Right ventricle myocardium superior (tissue), 1 donor: Measurements from ENCODE around the gene MCIDAS. TPM values are rescaled to one million over a fixed set of nuclear protein-coding genes. Genes with fewer than 3 reads are reported as not detected.
A peak's percentile ranks its signal among the peaks of the same experiment; 100 is the strongest.

ENCODE experiments used
- ATAC-seq: fragments of 200-7000 bp; cut with Tn5 transposase; one replicate; pipeline ENCODE4 v1.9.1; 2020; ENCODE audit warnings: mild to moderate bottlenecking; ENCODE audit not compliant: poor library complexity
- DNase-seq: peaks from one replicate; pipeline ENCODE4 v3.0.0-alpha.2; 2020
- intact Hi-C: fragments of 100-400 bp; cut with DNase I; formaldehyde crosslinking; loops from one replicate; pipeline ENCODE4 v1.11.2; 2022
- long read RNA-seq: library from polyadenylated mRNA; unstranded; transcript quantifications from one replicate; pipeline ENCODE4 v2.0.0, GENCODE V29; 2021
- total RNA-seq: library from RNA; stranded (reverse); fragmentation: NEBNext Ultra II Directional; extraction: Animal tissue kit (Norgen Biotek cat#: 25700); gene quantifications from one replicate; pipeline ENCODE4 v1.2.1, GENCODE V29; 2021
- donor health status: DM: no; HTN: yes; CAD: no; lungs with severe emphysema.

The MCIDAS gene
- total RNA-seq, result not detected
- long read RNA-seq, result 0 reads

DNA sequence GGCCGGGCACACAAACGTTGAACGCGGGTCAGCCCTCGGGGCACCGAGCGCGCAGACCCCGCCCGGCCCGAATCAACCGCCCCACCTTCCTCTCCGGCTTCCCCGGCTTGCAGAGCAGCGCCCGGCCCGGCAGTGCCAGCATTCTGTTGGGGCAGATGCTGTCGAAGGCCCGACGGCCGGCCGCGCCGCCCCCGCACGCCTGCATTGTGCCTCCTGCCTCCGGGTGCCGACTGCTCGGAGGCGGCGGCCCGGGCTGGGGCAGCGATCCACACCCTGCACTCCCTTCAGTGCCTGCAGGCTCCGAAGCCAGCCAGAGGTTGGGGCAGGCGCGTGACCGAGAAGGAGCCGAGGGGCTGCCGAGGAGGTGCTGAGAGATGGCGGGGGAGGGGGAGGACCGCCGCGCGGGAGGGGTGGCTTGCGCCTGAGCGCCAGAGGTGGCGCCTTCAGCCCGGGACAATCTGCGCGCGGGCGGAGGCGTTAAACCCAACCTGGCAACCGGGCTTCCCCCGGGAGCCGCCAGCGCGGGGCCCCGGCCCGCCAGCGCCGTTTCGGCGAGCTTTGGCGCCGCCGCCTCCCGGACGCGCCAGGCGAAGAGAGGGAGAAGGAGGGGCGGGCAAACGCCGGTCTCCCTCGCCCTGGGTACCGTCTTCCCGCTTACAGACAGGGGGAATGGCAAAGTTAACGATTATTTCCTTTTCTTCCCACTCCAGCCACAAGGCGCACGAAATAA lies at the start of gene MCIDAS:
TSS of gene MCIDAS (minus strand) at position 382 of the 730 bp plus-strand sequence. CDS start at position 205, 177 bp downstream.
- DNase-seq (peak; percentile 50), ATAC-seq (peak; percentile 57)
- intact Hi-C loops, result no loop called here

- intact Hi-C loops, result loop anchor here (10.0 kb wide), 1 partner anchor 68 kb away; no protein-coding TSS in a partner anchor
- DNase-seq (no peak), ATAC-seq (no peak)
Observed at GRCh38 chr5:55276771-55277170, 49.7 kb upstream of the MCIDAS start.

- intact Hi-C loops, result no loop called here
- DNase-seq (no peak), ATAC-seq (no peak)
Observed at GRCh38 chr5:55258339-55258738, 31.2 kb upstream of the MCIDAS start.

DNA sequence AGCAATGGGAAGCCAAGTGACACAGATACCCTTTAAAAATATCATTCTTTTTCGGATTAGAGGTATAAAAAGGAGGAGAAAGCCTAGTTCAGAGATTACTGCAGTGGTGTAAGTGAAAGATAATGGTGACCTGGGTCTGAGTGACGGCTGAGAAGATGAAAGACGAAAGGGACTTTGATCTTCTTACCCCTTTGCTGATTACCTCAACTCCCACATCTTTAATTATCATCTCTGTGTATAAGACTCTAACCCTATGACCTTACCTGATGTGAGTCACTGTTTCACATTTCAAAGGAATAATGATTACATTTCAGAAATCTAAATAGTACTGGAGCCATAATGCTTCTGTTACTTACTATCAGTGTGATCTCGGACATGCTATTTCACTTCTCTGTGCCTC lies 27.7 kb upstream of the MCIDAS start:
- ATAC-seq, result no peak
- intact Hi-C loops, result no loop called here
- DNase-seq, result no peak

DNA sequence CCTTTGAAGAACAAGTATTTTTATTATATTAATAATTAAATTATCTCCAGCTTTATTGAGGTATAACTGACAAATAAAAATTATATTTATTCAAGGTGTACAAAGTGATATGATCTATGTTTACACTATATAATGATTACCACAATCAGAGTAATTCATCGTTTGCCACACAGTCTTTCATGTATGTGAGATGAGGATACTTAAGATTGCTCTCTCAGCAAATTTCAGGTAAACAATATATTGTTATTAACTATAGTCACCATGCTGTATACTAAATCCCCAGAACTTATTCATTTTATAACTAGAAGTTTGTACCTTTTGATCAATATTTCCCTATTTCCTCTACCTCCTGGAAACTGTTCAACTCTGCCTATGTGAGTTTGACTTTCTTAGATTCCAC lies 22.9 kb upstream of the MCIDAS start:
- intact Hi-C loops, result no loop called here
- ATAC-seq (no peak), DNase-seq (no peak)

DNA sequence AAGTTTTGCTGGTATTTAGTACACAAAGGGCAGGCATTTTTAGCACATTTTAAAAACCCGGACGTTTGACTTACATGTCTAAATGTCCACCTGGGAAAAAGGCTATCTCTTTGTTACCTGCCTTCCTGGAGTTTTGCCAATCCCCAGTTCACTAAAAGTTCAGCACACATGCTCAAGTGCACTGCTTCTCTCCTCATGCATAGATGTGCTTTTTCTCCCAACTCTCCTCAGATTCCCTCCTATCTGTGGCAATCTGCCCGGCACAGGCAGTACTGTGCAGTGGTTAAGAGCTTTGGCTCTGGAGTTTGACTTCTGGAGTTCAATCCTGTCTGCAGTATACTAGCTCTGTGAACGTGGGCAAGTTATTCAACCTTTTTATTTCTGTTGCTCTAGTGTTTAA lies 14.6 kb upstream of the MCIDAS start:
- ATAC-seq (no peak), DNase-seq (no peak)
- intact Hi-C loops, result no loop called here

DNA sequence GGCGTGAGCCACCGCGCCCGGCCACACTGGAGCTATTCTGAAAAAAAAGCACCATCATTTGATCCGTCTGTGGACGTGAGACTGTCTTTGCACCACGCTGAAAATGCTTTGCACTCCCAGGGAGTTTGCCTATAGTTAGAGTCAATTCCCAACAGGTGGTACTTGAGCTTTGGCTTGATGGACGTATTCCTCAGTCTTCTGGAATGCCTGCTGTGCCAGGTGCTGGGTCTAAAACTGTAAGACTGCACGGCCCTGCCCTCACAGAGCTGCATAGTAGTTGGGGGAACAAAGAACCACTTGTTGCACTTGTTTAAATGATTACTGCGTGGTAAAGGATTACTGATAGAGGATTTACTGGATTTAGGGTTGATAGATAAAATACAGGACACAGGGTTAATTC lies 9.7 kb upstream of the MCIDAS start:
- ATAC-seq (no peak), DNase-seq (no peak)
- intact Hi-C loops, result no loop called here

GRCh38 chr5:55234121-55234700 lies 7.1 kb upstream of the MCIDAS start:
- no peak for DNase-seq
- intact Hi-C loops, result no loop called here
- ATAC-seq, result peak; percentile 30

DNA sequence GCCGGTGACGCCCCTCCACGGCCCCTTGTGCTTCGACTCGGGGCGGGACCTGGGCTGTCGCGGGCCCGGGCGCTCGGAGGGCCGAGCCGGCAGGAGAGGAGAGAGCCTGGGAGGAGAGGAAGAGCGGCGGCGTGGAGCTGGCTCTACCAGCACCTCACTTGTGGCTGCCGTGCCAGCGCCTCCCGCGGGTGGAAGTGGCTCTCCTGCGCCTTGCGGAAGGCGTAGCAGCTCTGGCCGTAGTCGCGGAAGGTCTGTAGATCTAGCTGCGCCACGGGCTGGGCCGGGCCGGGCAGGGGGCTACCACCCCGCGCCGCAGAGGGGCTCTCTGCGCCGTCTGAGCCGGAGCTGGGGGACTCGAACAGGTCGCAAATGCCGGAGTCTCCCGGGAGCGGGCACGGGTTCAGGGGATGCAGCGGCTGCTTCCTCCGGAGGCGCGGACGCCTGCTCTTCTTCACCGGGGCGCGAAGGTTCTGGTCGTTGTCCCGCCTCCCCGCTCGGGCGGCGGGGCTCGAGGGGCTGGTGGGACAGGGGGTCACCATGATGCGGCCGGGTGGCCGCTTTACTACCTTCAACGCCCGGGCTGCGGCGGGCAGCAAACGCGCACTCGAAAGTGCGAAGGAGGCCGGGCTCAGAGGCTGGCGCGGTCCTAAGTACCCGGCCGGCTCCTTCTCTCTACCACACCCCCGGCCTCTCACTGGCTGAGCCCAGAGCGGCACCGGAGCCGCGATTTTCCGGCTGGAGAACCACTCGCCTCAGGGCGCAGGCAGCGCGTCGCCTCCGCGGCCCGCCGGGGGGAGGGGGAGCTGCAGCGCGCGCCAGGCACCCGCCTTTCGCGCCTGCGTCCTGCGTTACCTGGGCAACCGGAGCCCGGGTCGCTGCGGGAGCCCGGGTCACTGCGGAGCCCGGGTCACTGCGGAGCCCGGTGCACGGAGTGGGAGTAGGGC lies 6.1 kb upstream of the MCIDAS start, which contains the start of gene CCNO:
TSS of gene CCNO (minus strand) at position 624 of the 944 bp plus-strand sequence. CDS start at position 539, 85 bp downstream.
- ATAC-seq, result peak; percentile 90
- DNase-seq, result peak; percentile 74

GRCh38 chr5:55232271-55232984 lies 5.3 kb upstream of the MCIDAS start:
- DNase-seq, result no peak
- intact Hi-C loops, result no loop called here
- ATAC-seq, result peak; percentile 25

More for the DNA sequence above, 6.1 kb upstream of the MCIDAS start, which contains the start of gene CCNO:
- intact Hi-C loops, result no loop called here

DNA sequence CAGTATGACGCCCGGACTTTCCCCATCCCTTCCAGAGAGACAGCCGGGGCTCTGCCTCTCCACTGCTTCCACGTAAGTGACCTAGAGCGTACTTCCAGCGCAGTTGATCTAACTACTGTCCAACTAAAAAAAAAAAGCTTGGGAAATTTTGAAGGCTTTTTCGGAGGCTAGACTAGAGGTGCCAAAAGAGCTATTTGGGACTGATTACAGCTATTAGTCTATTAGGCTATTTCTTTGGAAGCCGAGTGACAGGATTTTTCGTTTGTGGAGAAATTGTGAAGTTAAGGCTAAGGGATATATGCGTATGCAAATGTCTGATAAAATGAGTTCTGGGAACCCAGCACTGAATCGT lies 4.8 kb upstream of the MCIDAS start:
- ATAC-seq (no peak), DNase-seq (no peak)
- intact Hi-C loops, result no loop called here

DNA sequence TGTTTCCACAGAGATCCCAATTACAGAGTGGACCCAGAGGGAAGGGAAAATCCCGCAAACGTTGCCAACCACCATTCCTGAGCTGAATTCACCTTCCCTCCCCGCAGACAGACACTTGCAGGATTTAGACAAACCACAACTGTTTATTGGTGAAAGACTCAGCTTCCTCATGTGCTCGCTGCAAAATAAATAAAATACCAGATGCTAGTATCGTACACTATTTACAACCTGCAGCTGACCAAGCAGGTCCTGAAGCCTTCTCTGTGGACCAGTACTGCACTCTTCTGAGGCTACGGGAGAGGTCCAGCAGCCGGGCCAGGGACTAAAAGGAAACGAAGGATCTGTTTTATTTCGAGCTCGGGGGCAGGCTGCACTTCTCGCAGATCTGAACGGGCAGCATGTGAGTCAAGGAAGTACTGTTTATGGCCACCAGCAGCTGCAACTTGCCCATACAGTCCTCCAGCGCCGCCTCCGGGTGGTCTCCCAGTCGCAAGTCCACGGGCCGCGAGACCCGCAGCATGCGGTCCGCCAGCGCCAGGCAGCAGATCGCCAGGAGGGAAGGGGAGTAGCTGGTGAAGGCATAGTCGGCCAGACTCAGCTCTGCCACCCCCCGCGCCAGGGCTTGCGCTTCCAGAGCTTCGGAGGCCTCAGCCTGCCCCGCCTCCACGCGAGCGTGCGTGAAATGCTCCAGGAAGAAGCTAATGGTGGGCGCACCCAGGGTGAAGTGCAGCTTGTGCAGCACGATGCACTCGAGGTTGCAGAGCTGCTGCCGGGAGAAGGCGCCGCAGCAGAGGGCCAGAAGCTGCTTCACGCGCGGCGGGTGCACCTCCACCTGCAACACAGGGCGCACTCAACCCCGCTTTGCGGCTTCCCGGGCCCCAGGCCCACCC lies 4.2 kb upstream of the MCIDAS start:
- no peak for DNase-seq
- intact Hi-C loops, result no loop called here
- no peak for ATAC-seq

DNA sequence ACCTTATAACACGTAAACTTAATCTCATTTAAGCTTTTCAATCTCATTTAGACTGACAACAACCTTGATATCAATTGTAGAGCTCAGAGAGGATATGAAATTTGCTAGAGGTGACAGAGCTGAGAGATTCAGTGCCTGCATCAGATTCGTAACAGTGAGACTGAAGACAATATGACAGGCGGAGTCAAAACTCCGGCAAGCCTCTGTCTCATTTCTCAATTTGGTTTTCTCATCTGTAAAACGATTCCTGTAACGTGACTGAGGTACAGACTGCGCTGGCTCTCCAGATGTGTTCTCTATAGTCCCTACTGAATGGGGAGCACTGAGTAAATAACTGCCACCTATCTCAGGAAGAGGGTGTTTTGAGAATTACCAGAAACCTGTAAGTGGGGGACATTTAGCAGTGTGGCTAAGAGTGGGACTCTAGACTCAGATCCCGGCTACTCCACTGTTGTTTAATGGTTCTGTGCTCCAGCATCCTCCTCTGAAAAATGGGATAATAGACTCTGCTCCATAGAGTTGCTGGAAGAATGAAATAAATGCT lies 3.0 kb upstream of the MCIDAS start:
- DNase-seq, result no peak
- intact Hi-C loops, result no loop called here
- no peak for ATAC-seq

DNA sequence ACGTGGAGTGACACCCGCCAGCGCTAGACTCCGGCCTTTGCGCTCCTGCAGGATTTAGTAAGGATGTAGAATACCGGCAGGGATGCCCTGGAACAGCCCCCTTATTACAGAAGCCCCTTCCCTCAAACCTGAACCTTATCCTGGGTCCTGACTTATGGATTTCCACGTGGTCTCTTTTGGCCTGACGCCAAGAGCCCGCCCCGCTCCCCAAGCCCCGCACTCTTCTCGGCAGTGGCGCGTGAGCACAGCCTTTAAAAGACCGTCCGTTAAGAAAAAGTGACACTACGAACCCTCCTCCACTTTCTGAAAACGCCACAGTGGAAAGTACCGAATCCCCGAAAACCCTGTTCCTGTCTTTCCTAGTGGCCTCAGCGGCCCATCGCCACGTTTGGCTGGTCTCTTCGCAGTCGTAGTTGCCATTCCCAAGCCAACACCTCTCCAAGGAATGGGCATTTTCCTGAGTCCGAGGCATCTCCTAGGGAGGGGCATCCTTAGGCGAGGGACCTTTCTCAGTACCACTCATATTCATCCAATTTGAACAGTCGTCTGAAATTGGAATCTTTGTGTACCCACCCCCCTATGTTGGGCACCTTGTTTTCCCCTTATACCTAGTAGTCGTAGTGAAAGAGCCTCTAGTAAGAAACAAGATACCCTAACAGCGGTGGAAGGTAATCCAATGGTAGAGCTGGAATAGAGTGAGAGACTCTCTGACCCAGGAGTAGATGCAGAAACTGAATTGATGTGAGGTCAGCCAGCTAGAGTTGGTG lies 732 bp upstream of the MCIDAS start:
- intact Hi-C loops, result no loop called here
- ATAC-seq (no peak), DNase-seq (no peak)

- intact Hi-C loops, result no loop called here
- DNase-seq, result no peak
- peak; percentile 65 for ATAC-seq
Observed at GRCh38 chr5:55226027-55226933, 835 bp downstream of the MCIDAS start.

DNA sequence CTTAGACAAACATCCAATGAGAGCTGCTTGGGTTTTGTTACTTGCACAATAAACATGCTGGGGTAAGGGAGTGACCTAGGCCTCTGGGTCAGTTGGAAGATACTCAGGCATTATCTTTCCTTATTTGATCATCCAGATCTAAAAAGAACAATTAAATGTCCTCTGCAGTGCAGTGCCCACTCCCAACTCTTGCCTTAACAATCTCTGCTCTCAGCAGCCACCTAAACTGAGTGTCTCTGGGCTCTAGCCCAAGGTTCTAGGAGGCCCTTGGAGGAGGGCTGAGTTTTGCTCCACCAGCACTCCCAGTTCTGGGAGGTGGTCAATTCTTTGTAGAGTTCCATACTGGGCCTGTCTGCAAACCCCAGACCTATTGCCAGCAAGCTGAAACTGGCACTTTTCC lies 1.8 kb downstream of the MCIDAS start:
- intact Hi-C loops, result no loop called here
- no peak for ATAC-seq
- DNase-seq, result no peak
